ENCODE measurements around the gene AEBP2.

- TF ChIP-seq CTCF (IDR thresholded peaks at IDR 0.05) (no peak), ZFX (IDR thresholded peaks at IDR 0.05; ENCODE audit: borderline replicate concordance) (no peak)
Measured at GRCh38 chr12:19450362-19450761, 11.1 kb downstream of the AEBP2 start.
